Fibroblast of the aortic adventitia (primary cell): ENCODE results near the gene FSTL4. TPM values are rescaled to one million over a fixed set of nuclear protein-coding genes. Genes with fewer than 3 reads are reported as not detected.

Experiments used
- DNase-seq: peaks from one replicate; pipeline ENCODE4 v3.0.0-alpha.2; 2010; ENCODE audit warnings: low read depth
- H3K4me3 ChIP-seq: 2 replicates; pipeline ENCODE4 v1.5.1; 2011; ENCODE audit warnings: low read depth, mild to moderate bottlenecking, control low read depth, low read length, moderate library complexity
- total RNA-seq: library from RNA; depleted of rRNA; stranded (reverse); fragments of >200 nt; gene quantifications from 2 replicates; pipeline ENCODE4 v1.2.3, GENCODE V29; 2012; ENCODE audit warnings: low replicate concordance
- TF ChIP-seq, protein P1 (sequence below): IDR thresholded peaks from 2 replicates; pipeline ENCODE4 v1.5.1; 2011; ENCODE audit warnings: mild to moderate bottlenecking, low read length, control low read depth, inconsistent platforms; ENCODE audit not compliant: insufficient read depth

The FSTL4 gene
- total RNA-seq, 1 donor: not detected

DNA sequence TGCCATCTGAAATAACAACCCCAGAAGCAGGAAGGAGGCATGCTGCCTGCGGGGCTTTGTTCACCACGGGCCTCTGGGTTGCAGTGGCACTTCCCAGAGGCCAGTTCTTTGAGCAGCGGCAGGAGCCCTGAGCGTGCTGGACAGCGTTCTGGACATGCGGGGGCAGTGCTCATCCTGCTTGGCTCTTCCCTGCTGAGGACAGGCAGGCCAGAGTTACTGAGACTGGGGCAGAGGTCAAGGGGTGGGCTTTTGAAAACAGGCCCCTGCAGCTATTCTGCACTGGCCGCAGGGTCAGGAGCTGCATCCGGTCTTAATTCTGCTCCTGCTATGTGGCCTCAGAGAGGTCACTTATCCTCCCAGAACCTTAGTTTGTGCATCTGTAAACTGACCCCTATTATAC is 258.6 kb downstream of the FSTL4 start:
- DNase-seq: no peak
- TF ChIP-seq, protein P1, sequence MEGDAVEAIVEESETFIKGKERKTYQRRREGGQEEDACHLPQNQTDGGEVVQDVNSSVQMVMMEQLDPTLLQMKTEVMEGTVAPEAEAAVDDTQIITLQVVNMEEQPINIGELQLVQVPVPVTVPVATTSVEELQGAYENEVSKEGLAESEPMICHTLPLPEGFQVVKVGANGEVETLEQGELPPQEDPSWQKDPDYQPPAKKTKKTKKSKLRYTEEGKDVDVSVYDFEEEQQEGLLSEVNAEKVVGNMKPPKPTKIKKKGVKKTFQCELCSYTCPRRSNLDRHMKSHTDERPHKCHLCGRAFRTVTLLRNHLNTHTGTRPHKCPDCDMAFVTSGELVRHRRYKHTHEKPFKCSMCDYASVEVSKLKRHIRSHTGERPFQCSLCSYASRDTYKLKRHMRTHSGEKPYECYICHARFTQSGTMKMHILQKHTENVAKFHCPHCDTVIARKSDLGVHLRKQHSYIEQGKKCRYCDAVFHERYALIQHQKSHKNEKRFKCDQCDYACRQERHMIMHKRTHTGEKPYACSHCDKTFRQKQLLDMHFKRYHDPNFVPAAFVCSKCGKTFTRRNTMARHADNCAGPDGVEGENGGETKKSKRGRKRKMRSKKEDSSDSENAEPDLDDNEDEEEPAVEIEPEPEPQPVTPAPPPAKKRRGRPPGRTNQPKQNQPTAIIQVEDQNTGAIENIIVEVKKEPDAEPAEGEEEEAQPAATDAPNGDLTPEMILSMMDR: no peak
- H3K4me3 ChIP-seq: no peak overlapping the region

DNA sequence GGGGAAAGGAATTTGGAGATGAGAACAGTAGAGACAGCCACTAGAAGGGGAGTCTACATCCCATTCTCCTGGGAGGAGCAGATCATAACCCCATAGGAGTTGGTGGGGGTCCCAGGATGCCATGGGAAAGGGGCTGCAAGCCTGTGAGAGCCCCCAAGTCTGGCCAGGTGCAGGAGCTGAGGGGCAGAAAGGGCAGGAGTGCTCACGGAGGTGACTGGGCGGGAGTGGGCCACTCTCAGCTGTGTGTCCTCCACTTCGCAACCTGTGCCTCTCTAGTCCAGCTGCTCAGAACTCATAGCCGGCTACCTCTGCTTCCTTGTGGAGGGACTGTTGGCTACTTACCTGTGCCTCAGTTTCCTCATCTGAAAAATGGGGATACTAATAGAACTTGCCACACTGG is 263.9 kb downstream of the FSTL4 start:
- TF ChIP-seq, protein P1: no peak
- no peak overlapping the region for H3K4me3 ChIP-seq
- no peak for DNase-seq

DNA sequence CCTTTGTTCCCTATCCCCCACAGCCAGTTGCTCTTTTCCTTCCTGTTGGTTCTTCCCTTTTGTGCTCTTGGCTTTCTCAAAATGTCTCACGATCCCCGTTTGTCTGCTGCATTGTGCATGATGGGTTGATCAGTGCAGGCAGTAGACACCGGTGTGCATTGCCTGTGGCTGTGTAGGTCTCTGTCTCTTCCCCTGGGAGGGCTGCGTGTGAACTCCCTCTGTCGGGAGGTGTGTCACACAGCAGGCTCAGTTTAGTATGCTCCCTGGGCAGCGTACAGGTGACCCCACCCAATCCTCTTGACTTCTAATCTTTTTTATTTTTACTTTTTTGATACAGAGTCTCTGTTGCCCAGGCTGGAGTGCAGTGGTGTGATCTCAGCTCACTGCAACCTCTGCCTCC is 265.3 kb downstream of the FSTL4 start:
- TF ChIP-seq, protein P1: no peak
- H3K4me3 ChIP-seq: no peak overlapping the region

DNA sequence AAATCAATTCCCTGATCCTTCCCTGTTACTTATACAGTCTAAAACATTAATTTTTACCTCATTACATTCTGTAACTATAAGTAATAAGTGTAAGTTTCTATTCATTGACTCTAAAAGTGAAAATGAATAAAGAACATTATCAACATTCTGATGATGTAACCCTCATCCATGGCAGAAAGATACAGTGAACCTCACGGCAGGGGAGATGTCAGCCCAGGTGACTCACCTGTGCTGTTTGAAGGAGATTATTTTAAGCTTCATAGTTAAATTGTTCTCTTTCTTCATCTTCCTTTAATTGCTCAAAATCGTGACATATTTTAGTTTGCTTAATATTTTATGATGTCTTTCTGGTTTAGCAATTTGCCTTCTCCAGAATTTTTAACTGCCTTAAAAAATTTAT is 268.1 kb downstream of the FSTL4 start:
- TF ChIP-seq, protein P1: no peak
- DNase-seq: no peak
- no peak overlapping the region for H3K4me3 ChIP-seq

More for the DNA sequence above, 265.3 kb downstream of the FSTL4 start:
- no peak for DNase-seq

DNA sequence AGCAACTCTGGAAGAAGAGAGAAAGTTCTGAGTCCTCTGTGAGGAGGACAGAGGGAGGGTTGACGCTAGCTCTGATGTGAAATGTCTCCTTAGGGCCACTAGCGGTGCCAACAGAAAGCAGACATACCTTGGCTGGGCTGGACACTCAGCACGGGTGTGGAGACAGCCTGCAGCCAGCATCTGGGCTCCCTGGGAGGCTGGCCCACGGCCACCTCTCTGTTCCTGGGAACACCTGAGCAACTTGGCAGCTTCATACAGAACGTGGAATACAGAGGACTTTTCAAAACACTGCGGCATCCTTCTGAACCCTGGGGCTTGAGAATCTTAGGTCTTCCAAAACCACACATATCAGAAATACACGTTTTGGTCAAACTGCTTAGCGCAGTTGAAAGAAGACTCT is 269.1 kb downstream of the FSTL4 start:
- no peak for DNase-seq
- TF ChIP-seq, protein P1: no peak

DNA sequence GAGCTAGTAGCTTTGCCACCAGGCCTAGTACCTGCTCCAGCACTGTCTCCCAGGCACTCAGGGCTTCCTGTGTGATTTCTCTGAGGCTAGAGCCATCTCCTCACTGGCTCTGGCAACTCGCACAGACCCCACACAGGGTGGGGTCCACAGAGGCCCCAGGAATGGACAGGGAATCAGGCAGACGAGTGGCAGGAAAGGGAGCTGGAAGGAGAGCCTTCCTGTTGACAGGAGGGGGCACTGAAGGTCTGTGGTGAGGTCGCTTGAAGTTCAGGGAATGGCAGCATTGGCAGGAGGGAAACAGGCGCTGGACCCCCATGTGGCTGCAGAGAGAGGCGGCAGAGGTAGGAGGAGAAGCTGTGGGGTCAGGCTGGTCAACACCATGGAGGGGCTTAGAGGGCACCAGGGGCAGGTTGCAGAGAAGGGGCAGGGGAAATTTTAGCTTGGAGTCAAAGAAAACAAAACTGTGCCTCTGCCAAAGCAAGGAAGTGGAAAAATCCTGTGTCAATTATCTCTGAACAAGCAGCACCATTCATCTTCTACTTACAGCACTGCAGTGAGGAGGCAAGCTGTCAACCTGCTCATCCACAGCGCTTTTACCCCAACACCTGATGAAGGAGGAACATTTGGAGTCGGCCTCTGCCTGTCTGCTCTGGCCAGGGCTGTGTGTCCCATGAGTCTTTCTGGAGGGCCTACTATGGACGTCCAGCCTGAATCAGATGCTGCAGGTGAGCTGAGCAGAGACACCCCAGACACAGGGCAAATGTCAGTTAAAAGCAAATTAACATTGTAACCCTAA is 270.2 kb downstream of the FSTL4 start:
- DNase-seq: no peak
- TF ChIP-seq, protein P1: no peak
- no peak overlapping the region for H3K4me3 ChIP-seq

More for the DNA sequence above, 269.1 kb downstream of the FSTL4 start:
- no peak overlapping the region for H3K4me3 ChIP-seq
